ENCODE measurements around the gene KCNN1. TPM values are rescaled to one million over a fixed set of nuclear protein-coding genes. Genes with fewer than 3 reads are reported as not detected.
A peak's percentile ranks its signal among the peaks of the same experiment; 100 is the strongest.

The KCNN1 gene
- total and polyA plus RNA-seq, 2 of the 13 experiments (the other 11 are each of a cell fraction or from before 2014, with no cell fraction given): 0.04 TPM; not detected in 1

- TF ChIP-seq NR2F1 (CRISPR knock-in tag; IDR thresholded peaks at IDR 0.05) (peak in 1 of 2 experiments; percentile 58; a peak in 1 of 4 replicates), ZNF496 (CRISPR knock-in tag; IDR thresholded peaks at IDR 0.05; ENCODE audit: insufficient replicate concordance) (no peak), ZKSCAN5 (CRISPR knock-in tag; IDR thresholded peaks at IDR 0.05) (no peak), PHF5A (CRISPR knock-in tag; IDR thresholded peaks at IDR 0.05; ENCODE audit: low read depth, unreplicated experiment) (peak; percentile 80), PAWR (CRISPR knock-in tag; IDR thresholded peaks at IDR 0.05; ENCODE audit: borderline replicate concordance) (no peak), ZNF674 (CRISPR knock-in tag; IDR thresholded peaks at IDR 0.05; ENCODE audit: low read depth) (0 out of 2 replicates have a peak, but pooled peaks have one; percentile 56), GATAD1 (CRISPR knock-in tag; IDR thresholded peaks at IDR 0.05) (peak; percentile 95), ZNF652 (CRISPR knock-in tag; IDR thresholded peaks at IDR 0.05; ENCODE audit: borderline replicate concordance, low read depth) (no peak), SP4 (CRISPR knock-in tag; IDR thresholded peaks at IDR 0.05) (0 out of 2 replicates have a peak, but pooled peaks have one; percentile 42), CBFB (CRISPR knock-in tag; IDR thresholded peaks at IDR 0.05) (peak; percentile 59; the same call in 1 of the 2 replicates), CERS6 (CRISPR knock-in tag; IDR thresholded peaks at IDR 0.05) (no peak), MAFF (IDR thresholded peaks at IDR 0.05; ENCODE audit: low read depth, low read length) (no peak), CCDC6 (CRISPR knock-in tag; IDR thresholded peaks at IDR 0.05) (no peak), ZFY (CRISPR knock-in tag; IDR thresholded peaks at IDR 0.05) (peak; percentile 85), DBP (CRISPR knock-in tag; IDR thresholded peaks at IDR 0.05; ENCODE audit: not compliant biosample characterization) (no peak), RBFOX2 (IDR thresholded peaks at IDR 0.05; ENCODE audit: low read depth, low read length) (peak; percentile 88)
- TF ChIP-seq, protein P1, sequence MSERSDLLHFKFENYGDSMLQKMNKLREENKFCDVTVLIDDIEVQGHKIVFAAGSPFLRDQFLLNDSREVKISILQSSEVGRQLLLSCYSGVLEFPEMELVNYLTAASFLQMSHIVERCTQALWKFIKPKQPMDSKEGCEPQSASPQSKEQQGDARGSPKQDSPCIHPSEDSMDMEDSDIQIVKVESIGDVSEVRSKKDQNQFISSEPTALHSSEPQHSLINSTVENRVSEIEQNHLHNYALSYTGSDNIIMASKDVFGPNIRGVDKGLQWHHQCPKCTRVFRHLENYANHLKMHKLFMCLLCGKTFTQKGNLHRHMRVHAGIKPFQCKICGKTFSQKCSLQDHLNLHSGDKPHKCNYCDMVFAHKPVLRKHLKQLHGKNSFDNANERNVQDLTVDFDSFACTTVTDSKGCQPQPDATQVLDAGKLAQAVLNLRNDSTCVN (CRISPR knock-in tag; IDR thresholded peaks at IDR 0.05; ENCODE audit: borderline replicate concordance): peak; percentile 56
- TF ChIP-seq, protein P2, sequence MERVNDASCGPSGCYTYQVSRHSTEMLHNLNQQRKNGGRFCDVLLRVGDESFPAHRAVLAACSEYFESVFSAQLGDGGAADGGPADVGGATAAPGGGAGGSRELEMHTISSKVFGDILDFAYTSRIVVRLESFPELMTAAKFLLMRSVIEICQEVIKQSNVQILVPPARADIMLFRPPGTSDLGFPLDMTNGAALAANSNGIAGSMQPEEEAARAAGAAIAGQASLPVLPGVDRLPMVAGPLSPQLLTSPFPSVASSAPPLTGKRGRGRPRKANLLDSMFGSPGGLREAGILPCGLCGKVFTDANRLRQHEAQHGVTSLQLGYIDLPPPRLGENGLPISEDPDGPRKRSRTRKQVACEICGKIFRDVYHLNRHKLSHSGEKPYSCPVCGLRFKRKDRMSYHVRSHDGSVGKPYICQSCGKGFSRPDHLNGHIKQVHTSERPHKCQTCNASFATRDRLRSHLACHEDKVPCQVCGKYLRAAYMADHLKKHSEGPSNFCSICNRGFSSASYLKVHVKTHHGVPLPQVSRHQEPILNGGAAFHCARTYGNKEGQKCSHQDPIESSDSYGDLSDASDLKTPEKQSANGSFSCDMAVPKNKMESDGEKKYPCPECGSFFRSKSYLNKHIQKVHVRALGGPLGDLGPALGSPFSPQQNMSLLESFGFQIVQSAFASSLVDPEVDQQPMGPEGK (CRISPR knock-in tag; IDR thresholded peaks at IDR 0.05): peak; percentile 30; the same call in 1 of the 2 replicates
- TF ChIP-seq, protein P3, sequence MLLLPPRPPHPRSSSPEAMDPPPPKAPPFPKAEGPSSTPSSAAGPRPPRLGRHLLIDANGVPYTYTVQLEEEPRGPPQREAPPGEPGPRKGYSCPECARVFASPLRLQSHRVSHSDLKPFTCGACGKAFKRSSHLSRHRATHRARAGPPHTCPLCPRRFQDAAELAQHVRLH (CRISPR knock-in tag; IDR thresholded peaks at IDR 0.05; ENCODE audit: borderline replicate concordance, low read depth): peak; percentile 86; the same call in 1 of the 2 replicates
These were observed 34.2 kb upstream of the KCNN1 start, which contains the start of gene CCDC124 (continued) for GRCh38 chr19:17932485-17933338.
